SU-DHL-6 (cell line): ENCODE results near the gene NTM.

Experiments used
- EZH2phosphoT487 ChIP-seq: fragments of 200-600 bp; sonication (generic), shearing (Covaris generic); conservative IDR thresholded peaks from 2 replicates; pipeline ENCODE4 v1.6.1; 2018; ENCODE audit warnings: mild to moderate bottlenecking, antibody characterized with exemption, low read length, moderate library complexity, mixed read lengths
- TF ChIP-seq, protein P1 (sequence below): fragments of 200-600 bp; sonication (generic); IDR thresholded peaks from one replicate; pipeline ENCODE4 v1.5.1; 2017; ENCODE audit warnings: antibody characterized with exemption, mild to moderate bottlenecking, low read length, moderate library complexity; ENCODE audit not compliant: insufficient read depth, poor library complexity, severe bottlenecking

DNA sequence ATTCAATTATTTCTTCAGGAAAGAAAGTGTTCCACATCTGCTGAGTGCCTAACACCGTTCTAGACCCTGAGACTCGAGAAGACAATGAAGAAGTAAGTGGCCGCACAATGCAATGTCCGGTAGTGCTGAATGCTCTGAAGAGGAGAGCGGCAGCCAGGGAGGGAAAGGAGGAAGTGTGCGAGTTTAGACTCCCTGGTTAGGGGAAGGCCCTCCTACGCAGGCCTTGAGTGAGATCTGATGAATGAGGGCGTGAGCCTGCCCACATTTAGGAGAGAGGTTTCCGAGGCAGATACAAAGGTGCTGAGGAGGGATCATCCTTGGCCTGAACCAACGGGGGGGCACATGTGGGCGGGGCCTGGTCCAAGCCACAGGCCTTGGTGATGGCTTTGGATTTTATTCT, 558.6 kb downstream of the NTM start:
- TF ChIP-seq, protein P1, sequence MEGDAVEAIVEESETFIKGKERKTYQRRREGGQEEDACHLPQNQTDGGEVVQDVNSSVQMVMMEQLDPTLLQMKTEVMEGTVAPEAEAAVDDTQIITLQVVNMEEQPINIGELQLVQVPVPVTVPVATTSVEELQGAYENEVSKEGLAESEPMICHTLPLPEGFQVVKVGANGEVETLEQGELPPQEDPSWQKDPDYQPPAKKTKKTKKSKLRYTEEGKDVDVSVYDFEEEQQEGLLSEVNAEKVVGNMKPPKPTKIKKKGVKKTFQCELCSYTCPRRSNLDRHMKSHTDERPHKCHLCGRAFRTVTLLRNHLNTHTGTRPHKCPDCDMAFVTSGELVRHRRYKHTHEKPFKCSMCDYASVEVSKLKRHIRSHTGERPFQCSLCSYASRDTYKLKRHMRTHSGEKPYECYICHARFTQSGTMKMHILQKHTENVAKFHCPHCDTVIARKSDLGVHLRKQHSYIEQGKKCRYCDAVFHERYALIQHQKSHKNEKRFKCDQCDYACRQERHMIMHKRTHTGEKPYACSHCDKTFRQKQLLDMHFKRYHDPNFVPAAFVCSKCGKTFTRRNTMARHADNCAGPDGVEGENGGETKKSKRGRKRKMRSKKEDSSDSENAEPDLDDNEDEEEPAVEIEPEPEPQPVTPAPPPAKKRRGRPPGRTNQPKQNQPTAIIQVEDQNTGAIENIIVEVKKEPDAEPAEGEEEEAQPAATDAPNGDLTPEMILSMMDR = no peak
- no peak for TF ChIP-seq EZH2phosphoT487
